Stromal cell of bone marrow (primary cell): Measurements from ENCODE around the gene RAP1B.

Experiments
- DNase-seq: peaks from one replicate; pipeline ENCODE4 v3.0.0-alpha.2; 2012; ENCODE audit warnings: low read depth

RAP1B gene

GRCh38 chr12:68610370-68611093 lies at the start of gene RAP1B:
RAP1B (plus strand) TSS chr12:68610899; CDS start chr12:68648725, 37,826 bp downstream.
- peak; percentile 84 for DNase-seq

- no peak for DNase-seq
Measured at GRCh38 chr12:68561830-68562229, 48.9 kb upstream of the RAP1B start.

GRCh38 chr12:68564166-68564565 lies 46.5 kb upstream of the RAP1B start:
- DNase-seq = no peak

GRCh38 chr12:68565391-68565903 lies 45.3 kb upstream of the RAP1B start:
- peak; percentile 89 for DNase-seq

GRCh38 chr12:68568922-68569569 lies 41.7 kb upstream of the RAP1B start:
- no peak for DNase-seq

GRCh38 chr12:68572661-68573060 lies 38.0 kb upstream of the RAP1B start:
- no peak for DNase-seq

GRCh38 chr12:68573406-68573805 lies 37.3 kb upstream of the RAP1B start:
- DNase-seq = no peak

GRCh38 chr12:68577949-68578348 lies 32.8 kb upstream of the RAP1B start:
- no peak for DNase-seq

GRCh38 chr12:68578765-68579164 lies 31.9 kb upstream of the RAP1B start:
- no peak for DNase-seq

- no peak for DNase-seq
Measured at GRCh38 chr12:68579254-68579653, 31.4 kb upstream of the RAP1B start.

- DNase-seq = no peak
Measured at GRCh38 chr12:68580911-68581310, 29.8 kb upstream of the RAP1B start.

- DNase-seq = no peak
Measured at GRCh38 chr12:68581926-68582325, 28.8 kb upstream of the RAP1B start.

- no peak for DNase-seq
Measured at GRCh38 chr12:68585966-68586365, 24.7 kb upstream of the RAP1B start.

- DNase-seq = no peak
Measured at GRCh38 chr12:68587448-68587873, 23.2 kb upstream of the RAP1B start.

- no peak for DNase-seq
Measured at GRCh38 chr12:68589194-68589593, 21.5 kb upstream of the RAP1B start.

- DNase-seq = no peak
Measured at GRCh38 chr12:68591734-68592418, 18.8 kb upstream of the RAP1B start.

- no peak for DNase-seq
Measured at GRCh38 chr12:68595241-68595640, 15.5 kb upstream of the RAP1B start.

GRCh38 chr12:68601767-68602166 lies 8.9 kb upstream of the RAP1B start:
- no peak for DNase-seq

- no peak for DNase-seq
Measured at GRCh38 chr12:68602720-68603119, 8.0 kb upstream of the RAP1B start.

- DNase-seq = no peak
Measured at GRCh38 chr12:68608191-68608590, 2.5 kb upstream of the RAP1B start.

GRCh38 chr12:68609998-68610369 lies 715 bp upstream of the RAP1B start:
- DNase-seq = no peak

- peak; percentile 57 for DNase-seq
Measured at GRCh38 chr12:68611094-68611805, 551 bp downstream of the RAP1B start.
